ENCODE results near the gene NUTM2G.
"Not testable (repeated sequence)": the region's sequence is repeated elsewhere in the genome, so short reads cannot be mapped to it uniquely, and the experiment has no call there.

Gene NUTM2G

GRCh38 chr9:96950539-96950938 is 21.9 kb downstream of the NUTM2G start:
- not testable (repeated sequence) for DNase-seq

GRCh38 chr9:96967591-96967990 is 38.9 kb downstream of the NUTM2G start:
- DNase-seq, result not testable (repeated sequence)

GRCh38 chr9:96972552-96972951 is 43.9 kb downstream of the NUTM2G start:
- not testable (repeated sequence) for DNase-seq

GRCh38 chr9:96974037-96974436 is 45.4 kb downstream of the NUTM2G start:
- DNase-seq, result not testable (repeated sequence)

GRCh38 chr9:96983496-96984122 is 55.0 kb downstream of the NUTM2G start:
- DNase-seq, result not testable (repeated sequence)

GRCh38 chr9:96984139-96984538 is 55.5 kb downstream of the NUTM2G start:
- DNase-seq, result not testable (repeated sequence)

- DNase-seq, result not testable (repeated sequence)
These were observed 56.2 kb downstream of the NUTM2G start for GRCh38 chr9:96984887-96985286.
